HL-60 (cell line): ENCODE results near the gene MREG.

Experiments
- DNase-seq, 2 experiments: peaks; one replicate each; pipeline ENCODE4 v3.0.0-alpha.2; 2010 to 2020; ENCODE audit warnings: low read depth in 1 of 2, low spot score in 1 of 2
- H3K27ac ChIP-seq: fragments of 250-450 bp; sonication (Bioruptor Pico); replicated peaks from 2 replicates; pipeline ENCODE4 v1.5.1; 2020; ENCODE audit warnings: mild to moderate bottlenecking, moderate library complexity
- H3K27me3 ChIP-seq: fragments of 250-450 bp; sonication (Bioruptor Pico); 2 replicates; pipeline ENCODE4 v1.5.1; 2021; ENCODE audit warnings: mild to moderate bottlenecking, moderate library complexity; ENCODE audit not compliant: insufficient read depth, poor library complexity, severe bottlenecking
- H3K4me3 ChIP-seq: replicated peaks from 2 replicates; pipeline ENCODE4 v1.5.1; 2011; ENCODE audit warnings: mild to moderate bottlenecking, control low read depth, low read length; ENCODE audit not compliant: insufficient read depth
- GABPA ChIP-seq: IDR thresholded peaks from 2 replicates; pipeline ENCODE4 v1.6.1; 2012; ENCODE audit warnings: low read depth
- POLR2AphosphoS5 ChIP-seq: IDR thresholded peaks from 2 replicates; pipeline ENCODE4 v1.6.1; 2012; ENCODE audit warnings: low read depth
- SPI1 ChIP-seq: IDR thresholded peaks from 2 replicates; pipeline ENCODE4 v1.6.1; 2012; ENCODE audit warnings: low read depth, mild to moderate bottlenecking, borderline replicate concordance
- TF ChIP-seq, protein P1 (sequence below): IDR thresholded peaks from 2 replicates; pipeline ENCODE4 v1.6.1; 2012; ENCODE audit warnings: low read depth; ENCODE audit not compliant: insufficient replicate concordance
- TF ChIP-seq, protein P2 (sequence below): IDR thresholded peaks from one replicate; pipeline ENCODE4 v1.5.1; 2011; ENCODE audit warnings: low read length, control low read depth, inconsistent platforms; ENCODE audit not compliant: insufficient read depth

The MREG gene

DNA sequence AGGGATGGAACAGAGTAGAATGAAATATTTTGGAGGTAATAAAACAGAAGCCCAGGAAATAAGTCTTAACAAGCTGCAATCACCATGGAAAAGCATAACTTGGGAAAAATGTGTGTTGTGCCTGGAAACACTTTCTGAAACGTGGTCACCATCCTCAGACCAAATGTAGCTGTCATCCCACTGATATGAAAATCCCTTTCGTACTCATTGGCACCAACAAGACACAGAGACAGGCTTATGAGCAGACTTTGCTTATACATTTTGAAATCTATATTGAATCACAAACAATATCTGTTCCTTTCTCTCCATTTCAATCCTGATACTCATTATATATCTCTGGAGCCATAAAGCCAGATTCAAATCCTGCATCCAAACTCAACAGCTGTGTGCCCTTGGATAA lies 28.7 kb downstream of the MREG start:
- DNase-seq: no peak
- TF ChIP-seq, protein P1, sequence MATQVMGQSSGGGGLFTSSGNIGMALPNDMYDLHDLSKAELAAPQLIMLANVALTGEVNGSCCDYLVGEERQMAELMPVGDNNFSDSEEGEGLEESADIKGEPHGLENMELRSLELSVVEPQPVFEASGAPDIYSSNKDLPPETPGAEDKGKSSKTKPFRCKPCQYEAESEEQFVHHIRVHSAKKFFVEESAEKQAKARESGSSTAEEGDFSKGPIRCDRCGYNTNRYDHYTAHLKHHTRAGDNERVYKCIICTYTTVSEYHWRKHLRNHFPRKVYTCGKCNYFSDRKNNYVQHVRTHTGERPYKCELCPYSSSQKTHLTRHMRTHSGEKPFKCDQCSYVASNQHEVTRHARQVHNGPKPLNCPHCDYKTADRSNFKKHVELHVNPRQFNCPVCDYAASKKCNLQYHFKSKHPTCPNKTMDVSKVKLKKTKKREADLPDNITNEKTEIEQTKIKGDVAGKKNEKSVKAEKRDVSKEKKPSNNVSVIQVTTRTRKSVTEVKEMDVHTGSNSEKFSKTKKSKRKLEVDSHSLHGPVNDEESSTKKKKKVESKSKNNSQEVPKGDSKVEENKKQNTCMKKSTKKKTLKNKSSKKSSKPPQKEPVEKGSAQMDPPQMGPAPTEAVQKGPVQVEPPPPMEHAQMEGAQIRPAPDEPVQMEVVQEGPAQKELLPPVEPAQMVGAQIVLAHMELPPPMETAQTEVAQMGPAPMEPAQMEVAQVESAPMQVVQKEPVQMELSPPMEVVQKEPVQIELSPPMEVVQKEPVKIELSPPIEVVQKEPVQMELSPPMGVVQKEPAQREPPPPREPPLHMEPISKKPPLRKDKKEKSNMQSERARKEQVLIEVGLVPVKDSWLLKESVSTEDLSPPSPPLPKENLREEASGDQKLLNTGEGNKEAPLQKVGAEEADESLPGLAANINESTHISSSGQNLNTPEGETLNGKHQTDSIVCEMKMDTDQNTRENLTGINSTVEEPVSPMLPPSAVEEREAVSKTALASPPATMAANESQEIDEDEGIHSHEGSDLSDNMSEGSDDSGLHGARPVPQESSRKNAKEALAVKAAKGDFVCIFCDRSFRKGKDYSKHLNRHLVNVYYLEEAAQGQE: no peak
- Histone ChIP-seq H3K27ac (no peak overlapping the region), H3K4me3 (no peak overlapping the region), H3K27me3 (no peaks in the 10 kb centered on the region)

DNA sequence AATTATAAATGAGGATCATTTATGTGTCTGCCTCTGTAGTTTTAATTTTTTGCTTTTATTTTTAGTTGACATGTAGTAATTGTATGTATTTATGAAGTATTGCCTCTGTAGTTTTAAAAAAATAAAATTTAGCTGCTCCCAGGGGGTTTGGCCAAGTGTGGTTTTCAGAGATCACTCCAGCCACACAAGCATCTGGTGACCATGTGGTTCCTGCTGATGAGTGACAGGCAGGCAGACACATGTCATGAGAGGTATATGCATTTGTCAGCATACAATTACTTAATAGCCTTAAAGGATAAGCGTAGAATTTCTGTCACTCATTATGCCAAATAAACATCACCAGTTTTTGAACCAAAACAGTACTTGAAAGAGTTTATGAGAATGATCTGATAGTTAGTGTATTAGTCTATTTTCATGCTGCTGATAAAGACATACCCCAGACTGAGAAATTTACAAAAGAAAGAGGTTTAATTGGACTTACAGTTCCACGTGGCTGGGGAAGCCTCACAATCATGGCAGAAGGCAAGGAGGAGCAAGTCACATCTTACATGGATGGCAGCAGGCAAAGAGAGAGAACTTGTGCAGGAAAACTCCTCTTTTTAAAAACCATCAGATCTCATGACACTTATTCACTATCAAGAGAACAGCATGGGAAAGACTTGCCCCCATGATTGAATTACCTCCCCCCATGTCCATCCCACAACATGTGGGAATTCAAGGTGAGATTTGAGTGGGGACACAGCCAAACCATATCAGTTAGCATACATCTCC lies 29.6 kb downstream of the MREG start:
- no peak for DNase-seq
- TF ChIP-seq SPI1: no peak
- TF ChIP-seq, protein P2, sequence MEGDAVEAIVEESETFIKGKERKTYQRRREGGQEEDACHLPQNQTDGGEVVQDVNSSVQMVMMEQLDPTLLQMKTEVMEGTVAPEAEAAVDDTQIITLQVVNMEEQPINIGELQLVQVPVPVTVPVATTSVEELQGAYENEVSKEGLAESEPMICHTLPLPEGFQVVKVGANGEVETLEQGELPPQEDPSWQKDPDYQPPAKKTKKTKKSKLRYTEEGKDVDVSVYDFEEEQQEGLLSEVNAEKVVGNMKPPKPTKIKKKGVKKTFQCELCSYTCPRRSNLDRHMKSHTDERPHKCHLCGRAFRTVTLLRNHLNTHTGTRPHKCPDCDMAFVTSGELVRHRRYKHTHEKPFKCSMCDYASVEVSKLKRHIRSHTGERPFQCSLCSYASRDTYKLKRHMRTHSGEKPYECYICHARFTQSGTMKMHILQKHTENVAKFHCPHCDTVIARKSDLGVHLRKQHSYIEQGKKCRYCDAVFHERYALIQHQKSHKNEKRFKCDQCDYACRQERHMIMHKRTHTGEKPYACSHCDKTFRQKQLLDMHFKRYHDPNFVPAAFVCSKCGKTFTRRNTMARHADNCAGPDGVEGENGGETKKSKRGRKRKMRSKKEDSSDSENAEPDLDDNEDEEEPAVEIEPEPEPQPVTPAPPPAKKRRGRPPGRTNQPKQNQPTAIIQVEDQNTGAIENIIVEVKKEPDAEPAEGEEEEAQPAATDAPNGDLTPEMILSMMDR: no peak
- TF ChIP-seq POLR2AphosphoS5: no peak
- no peak for TF ChIP-seq GABPA
- TF ChIP-seq, protein P1: no peak

DNA sequence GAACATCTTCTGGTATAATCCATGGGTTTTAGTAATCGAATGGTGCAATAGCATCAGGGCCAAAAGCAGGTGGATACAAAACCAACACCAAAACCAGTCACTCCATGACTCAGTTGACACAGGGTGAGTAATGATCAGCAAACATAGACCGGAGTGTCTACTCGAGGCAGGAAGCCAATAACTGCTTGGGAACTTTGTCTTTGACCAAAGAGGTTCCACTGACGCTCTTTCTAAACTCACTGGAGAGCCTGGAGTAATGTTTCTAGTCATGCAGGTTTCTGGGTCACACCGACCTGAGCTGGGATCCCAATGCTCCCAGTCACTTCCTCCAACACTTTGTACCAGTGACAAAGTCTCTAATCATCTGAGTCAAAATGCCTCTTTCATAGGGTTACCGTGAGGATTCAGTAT lies 30.9 kb downstream of the MREG start:
- Histone ChIP-seq H3K27ac (no peak overlapping the region), H3K4me3 (no peak overlapping the region), H3K27me3 (no peaks in the 10 kb centered on the region)
- TF ChIP-seq SPI1 (no peak), POLR2AphosphoS5 (no peak), GABPA (no peak)
- TF ChIP-seq, protein P2: no peak
- TF ChIP-seq, protein P1: no peak
- no peak for DNase-seq

More for the DNA sequence above, 29.6 kb downstream of the MREG start:
- Histone ChIP-seq H3K4me3 (no peak overlapping the region), H3K27ac (no peak overlapping the region), H3K27me3 (no peaks in the 10 kb centered on the region)
